Panc1 (cell line): ENCODE measurements around the gene ENTHD1. TPM values are rescaled to one million over a fixed set of nuclear protein-coding genes. Genes with fewer than 3 reads are reported as not detected.

Source experiments
- ATAC-seq: fragments of 200-7000 bp; cut with Tn5 transposase; 2 replicates; pipeline ENCODE4 v1.9.1; 2020; ENCODE audit warnings: mild to moderate bottlenecking, moderate library complexity
- BruUV-seq: library from RNA; stranded (reverse); fragments of 400-500 nt; replicated peaks from 2 replicates; lab custom pipeline; 2021; lab: Mats Ljungman, UMichigan
- CTCF ChIA-PET: fragments of 300-600 bp; sonication (Branson Sonifier 250); formaldehyde crosslinking; loops from one replicate; lab custom pipeline; 2022; ENCODE audit warnings: antibody characterized with exemption; lab: Charles Lee
- POLR2A ChIA-PET: fragments of 300-600 bp; sonication (Branson Sonifier 250); formaldehyde crosslinking; loops from one replicate; lab custom pipeline; 2022; ENCODE audit warnings: antibody characterized with exemption; lab: Charles Lee
- DNase-seq: peaks from one replicate; pipeline ENCODE4 v3.0.0-alpha.2; 2010; ENCODE audit warnings: low read depth, low spot score
- H3K27ac ChIP-seq: 2 replicates; pipeline ENCODE4 v1.5.1; 2011; ENCODE audit warnings: mild to moderate bottlenecking, low read length, inconsistent platforms
- H3K27me3 ChIP-seq: fragments of 200-500 bp; sonication (Bioruptor generic); 2 replicates; pipeline ENCODE4 v1.6.0; 2014; ENCODE audit warnings: low read length, inconsistent platforms; ENCODE audit not compliant: control insufficient read depth, insufficient read depth
- H3K36me3 ChIP-seq: fragments of 200-500 bp; sonication (Bioruptor generic); 2 replicates; pipeline ENCODE4 v1.5.1; 2014; ENCODE audit warnings: inconsistent platforms, mild to moderate bottlenecking, low read length, moderate library complexity; ENCODE audit not compliant: control insufficient read depth, insufficient read depth
- H3K4me1 ChIP-seq: 2 replicates; pipeline ENCODE4 v1.5.1; 2011; ENCODE audit warnings: inconsistent platforms, mild to moderate bottlenecking, low read length, moderate library complexity; ENCODE audit not compliant: control insufficient read depth, insufficient read depth
- H3K4me3 ChIP-seq, 2 experiments: 2 replicates each; pipeline ENCODE4 v1.5.1; 2011 to 2012; ENCODE audit warnings: low read depth in 2 of 2, low read length in 2 of 2, mild to moderate bottlenecking in 2 of 2, inconsistent platforms in 1 of 2, moderate library complexity in 1 of 2
- H3K9me3 ChIP-seq: fragments of 200-500 bp; sonication (Bioruptor generic); 2 replicates; pipeline ENCODE4 v1.5.1; 2014; ENCODE audit warnings: low read depth, mild to moderate bottlenecking, inconsistent platforms, low read length, moderate library complexity; ENCODE audit not compliant: control insufficient read depth, insufficient read depth
- POLR2AphosphoS5 ChIP-seq: IDR thresholded peaks from 2 replicates; pipeline ENCODE4 v1.6.1; 2012; ENCODE audit warnings: mild to moderate bottlenecking, low read depth, low read length, moderate library complexity
- REST ChIP-seq, 2 experiments: IDR thresholded peaks; 2 replicates each; pipeline ENCODE4 v1.6.1; 2011 to 2012; ENCODE audit warnings: low read depth in 2 of 2, control low read depth in 1 of 2, low read length in 1 of 2, mild to moderate bottlenecking in 1 of 2, moderate library complexity in 1 of 2; ENCODE audit not compliant: insufficient read depth in 1 of 2
- SIN3A ChIP-seq: IDR thresholded peaks from 2 replicates; pipeline ENCODE4 v1.6.1; 2012; ENCODE audit warnings: low read depth, mild to moderate bottlenecking, low read length, moderate library complexity, borderline replicate concordance; ENCODE audit not compliant: insufficient read depth
- TCF7L2 ChIP-seq: IDR thresholded peaks from 2 replicates; pipeline ENCODE4 v1.6.1; 2011; ENCODE audit warnings: mild to moderate bottlenecking, low read depth, low read length, inconsistent platforms
- in situ Hi-C: cut with HindIII; loops from 2 replicates; pipeline ENCODE4 v1.10.0; 2016; ENCODE audit warnings: low sequenced_read_pairs, low pct_unique_long_range_greater_than_20kb
- intact Hi-C: fragments of 100-400 bp; cut with micrococcal nuclease; formaldehyde crosslinking; loops from one replicate; pipeline ENCODE4 v1.10.0; 2022; ENCODE audit not compliant: unreplicated experiment
- total RNA-seq: library from RNA; stranded (reverse); gene quantifications from one replicate; pipeline ENCODE4 v1.2.1, GENCODE V29; 2021; ENCODE audit not compliant: unreplicated experiment
- TF ChIP-seq, protein P1 (sequence below): fragments of 450-650 bp; IDR thresholded peaks from 2 replicates; pipeline ENCODE4 v1.5.1; 2017; ENCODE audit warnings: mild to moderate bottlenecking

The ENTHD1 gene
- total RNA-seq, 1 experiment from 2014 or later: not detected

- no peak overlapping the region for H3K4me3 ChIP-seq
- in situ Hi-C loops (no loop called here), intact Hi-C loops (no loop called here)
- DNase-seq (no peak), ATAC-seq (no peak)
- no peak overlapping the region for H3K27ac ChIP-seq
- CTCF ChIA-PET: interaction anchor here (0.7 kb wide), 1 partner anchor 87 kb away, joined by 4 read pairs; no protein-coding TSS in a partner anchor
- POLR2A ChIA-PET: no interaction called here
- H3K4me1 ChIP-seq: no peaks in the 10 kb centered on the region
- TF ChIP-seq POLR2AphosphoS5: no peak
- no peaks in the 10 kb centered on the region for H3K36me3 ChIP-seq
- BruUV-seq: no TSS peak
- no peaks in the 10 kb centered on the region for H3K9me3 ChIP-seq
- H3K27me3 ChIP-seq: peaks cover 4% of the 10 kb centered on the region
Measured at GRCh38 chr22:39805117-39805516, 88.4 kb downstream of the ENTHD1 start.

DNA sequence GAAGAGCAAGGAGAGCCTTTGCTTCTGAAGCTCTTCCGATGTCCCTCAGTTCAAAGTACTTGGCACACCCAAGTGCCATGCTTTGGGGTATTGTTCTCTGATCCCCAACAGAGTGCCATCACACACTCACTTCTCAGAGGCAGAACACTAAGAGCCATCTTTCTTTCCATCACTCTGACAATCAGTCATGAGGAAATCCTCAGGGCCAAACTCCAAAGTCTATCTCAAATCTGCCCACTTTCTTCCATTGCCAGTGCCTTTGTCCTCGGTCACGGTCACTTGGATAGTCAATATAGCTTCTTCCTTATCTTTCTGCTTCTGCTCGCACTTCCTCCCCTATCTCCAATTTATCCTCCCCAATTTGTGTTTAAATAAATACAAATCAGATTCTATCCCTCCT is 90.9 kb downstream of the ENTHD1 start:
- no peak for TF ChIP-seq SIN3A
- no peak for TF ChIP-seq REST (IDR thresholded peaks at IDR 0.05; ENCODE audit: insufficient read depth in 1 of 2, low read depth in 2 of 2, low read length in 1 of 2)
- no peak for TF ChIP-seq POLR2AphosphoS5
- no peak for TF ChIP-seq TCF7L2
- TF ChIP-seq, protein P1, sequence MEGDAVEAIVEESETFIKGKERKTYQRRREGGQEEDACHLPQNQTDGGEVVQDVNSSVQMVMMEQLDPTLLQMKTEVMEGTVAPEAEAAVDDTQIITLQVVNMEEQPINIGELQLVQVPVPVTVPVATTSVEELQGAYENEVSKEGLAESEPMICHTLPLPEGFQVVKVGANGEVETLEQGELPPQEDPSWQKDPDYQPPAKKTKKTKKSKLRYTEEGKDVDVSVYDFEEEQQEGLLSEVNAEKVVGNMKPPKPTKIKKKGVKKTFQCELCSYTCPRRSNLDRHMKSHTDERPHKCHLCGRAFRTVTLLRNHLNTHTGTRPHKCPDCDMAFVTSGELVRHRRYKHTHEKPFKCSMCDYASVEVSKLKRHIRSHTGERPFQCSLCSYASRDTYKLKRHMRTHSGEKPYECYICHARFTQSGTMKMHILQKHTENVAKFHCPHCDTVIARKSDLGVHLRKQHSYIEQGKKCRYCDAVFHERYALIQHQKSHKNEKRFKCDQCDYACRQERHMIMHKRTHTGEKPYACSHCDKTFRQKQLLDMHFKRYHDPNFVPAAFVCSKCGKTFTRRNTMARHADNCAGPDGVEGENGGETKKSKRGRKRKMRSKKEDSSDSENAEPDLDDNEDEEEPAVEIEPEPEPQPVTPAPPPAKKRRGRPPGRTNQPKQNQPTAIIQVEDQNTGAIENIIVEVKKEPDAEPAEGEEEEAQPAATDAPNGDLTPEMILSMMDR: no peak
- H3K27me3 ChIP-seq: peaks cover 2% of the 10 kb centered on the region; the same call in 1 of the 2 replicates
- H3K4me1 ChIP-seq: no peaks in the 10 kb centered on the region
- ChIA-PET CTCF (no interaction called here), POLR2A (no interaction called here)
- H3K36me3 ChIP-seq: no peaks in the 10 kb centered on the region
- DNase-seq (no peak), ATAC-seq (no peak)
- H3K9me3 ChIP-seq: peaks cover 2% of the 10 kb centered on the region; the same call in 1 of the 2 replicates
- intact Hi-C loops (no loop called here), in situ Hi-C loops (no loop called here)
- no TSS peak for BruUV-seq
- no peak overlapping the region for H3K4me3 ChIP-seq
- H3K27ac ChIP-seq: no peak overlapping the region

GRCh38 chr22:39800790-39801520 is 92.6 kb downstream of the ENTHD1 start:
- no peaks in the 10 kb centered on the region for H3K27me3 ChIP-seq
- no peak for TF ChIP-seq SIN3A
- no peak for TF ChIP-seq TCF7L2
- no peak for TF ChIP-seq POLR2AphosphoS5
- TF ChIP-seq, protein P1: no peak
- TF ChIP-seq REST (IDR thresholded peaks at IDR 0.05; ENCODE audit: insufficient read depth in 1 of 2, low read depth in 2 of 2, low read length in 1 of 2): no peak
- H3K4me1 ChIP-seq: no peaks in the 10 kb centered on the region
- intact Hi-C loops (no loop called here), in situ Hi-C loops (no loop called here)
- H3K27ac ChIP-seq: no peak overlapping the region
- CTCF ChIA-PET: no interaction called here
- DNase-seq (no peak), ATAC-seq (no peak)
- H3K9me3 ChIP-seq: peaks cover 10% of the 10 kb centered on the region; the same call in 1 of the 2 replicates
- no peak overlapping the region for H3K4me3 ChIP-seq
- no TSS peak for BruUV-seq
- no peaks in the 10 kb centered on the region for H3K36me3 ChIP-seq
- POLR2A ChIA-PET: no interaction called here
